ENCODE data around the gene OR51F1.
A peak's percentile ranks its signal among the peaks of the same experiment; 100 is the strongest.
"Not testable (repeated sequence)": the region's sequence is repeated elsewhere in the genome, so short reads cannot be mapped to it uniquely, and the experiment has no call there.

OR51F1 gene

GRCh38 chr11:4748438-4748837 lies 21.3 kb downstream of the OR51F1 start:
- Histone ChIP-seq H2BK12ac (ENCODE audit: low read length) (no peak overlapping the region), H3K9me3 (replicated peaks in 1 of 2; ENCODE audit: control insufficient read depth in 2 of 2, insufficient read depth in 1 of 2, low read depth in 1 of 2, low read length in 2 of 2) (no peaks in the 10 kb centered on the region), H2BK5ac (ENCODE audit: low read length) (no peak overlapping the region), H4K91ac (ENCODE audit: low read depth, low read length, poor library complexity) (no peak overlapping the region), H3K36me3 (replicated peaks in 1 of 2; ENCODE audit: control insufficient read depth in 2 of 2, insufficient read depth in 2 of 2, low read length in 2 of 2) (no peaks in the 10 kb centered on the region), H2AFZ (ENCODE audit: low read length) (no peak overlapping the region), H4K8ac (ENCODE audit: low read depth, low read length) (no peak overlapping the region), H3K18ac (ENCODE audit: low read length) (no peak overlapping the region), H3K23ac (ENCODE audit: low read depth, low read length, poor library complexity) (no peak overlapping the region), H2BK15ac (ENCODE audit: low read length) (no peak overlapping the region), H3K4ac (ENCODE audit: low read length) (no peak overlapping the region), H3K27me3 (ENCODE audit: control insufficient read depth in 3 of 3, insufficient read depth in 3 of 3, low read depth in 1 of 3, low read length in 3 of 3) (no peaks in the 10 kb centered on the region), H2AK5ac (ENCODE audit: low read depth, low read length) (no peak overlapping the region), H3K4me1 (ENCODE audit: control insufficient read depth in 2 of 2, insufficient read depth in 1 of 2, low read depth in 1 of 2, low read length in 2 of 2) (no peaks in the 10 kb centered on the region), H3K14ac (ENCODE audit: low read length) (no peak overlapping the region), H3K4me3 (ENCODE audit: low read length in 2 of 2) (no peak overlapping the region), H3K4me2 (ENCODE audit: insufficient read depth, low read length, poor library complexity, severe bottlenecking) (no peak overlapping the region), H3K9ac (ENCODE audit: low read depth, low read length, poor library complexity) (no peak overlapping the region), H3K27ac (replicated peaks; ENCODE audit: low read length) (no peak overlapping the region), H3K79me1 (ENCODE audit: low read depth, low read length) (no peaks in the 10 kb centered on the region), H2BK120ac (ENCODE audit: low read depth, low read length) (no peak overlapping the region)
- WGBS, 2 donors (ENCODE audit: extremely low coverage in 2 of 2, insufficient read length in 2 of 2, insufficient replicate concordance in 1 of 2) = no CpG with 5 or more reads among the region's 6 CpGs
- DNase-seq (ENCODE audit: low spot score) = no peak

- H2BK120ac ChIP-seq (ENCODE audit: low read depth, low read length) = no peak overlapping the region
- H2BK5ac ChIP-seq (ENCODE audit: low read length) = no peak overlapping the region
- H2AK5ac ChIP-seq (ENCODE audit: low read depth, low read length) = no peak overlapping the region
- no peak overlapping the region for H4K8ac ChIP-seq (ENCODE audit: low read depth, low read length)
- H3K79me1 ChIP-seq (ENCODE audit: low read depth, low read length) = no peaks in the 10 kb centered on the region
- no peak overlapping the region for H3K18ac ChIP-seq (ENCODE audit: low read length)
- H3K4me2 ChIP-seq (ENCODE audit: insufficient read depth, low read length, poor library complexity, severe bottlenecking) = no peak overlapping the region
- no peaks in the 10 kb centered on the region for H3K9me3 ChIP-seq (replicated peaks in 1 of 2; ENCODE audit: control insufficient read depth in 2 of 2, insufficient read depth in 1 of 2, low read depth in 1 of 2, low read length in 2 of 2)
- no peak for DNase-seq (ENCODE audit: low spot score)
- no peak overlapping the region for H3K14ac ChIP-seq (ENCODE audit: low read length)
- no peak overlapping the region for H3K4ac ChIP-seq (ENCODE audit: low read length)
- H2BK15ac ChIP-seq (ENCODE audit: low read length) = no peak overlapping the region
- no peak overlapping the region for H3K4me3 ChIP-seq (ENCODE audit: low read length in 2 of 2)
- no peaks in the 10 kb centered on the region for H3K36me3 ChIP-seq (replicated peaks in 1 of 2; ENCODE audit: control insufficient read depth in 2 of 2, insufficient read depth in 2 of 2, low read length in 2 of 2)
- H3K9ac ChIP-seq (ENCODE audit: low read depth, low read length, poor library complexity) = no peak overlapping the region
- no peak overlapping the region for H2AFZ ChIP-seq (ENCODE audit: low read length)
- no peak overlapping the region for H3K23ac ChIP-seq (ENCODE audit: low read depth, low read length, poor library complexity)
- no CpG with 5 or more reads among the region's 2 CpGs for WGBS, 2 donors (ENCODE audit: extremely low coverage in 2 of 2, insufficient read length in 2 of 2, insufficient replicate concordance in 1 of 2)
- H3K27me3 ChIP-seq (ENCODE audit: control insufficient read depth in 3 of 3, insufficient read depth in 3 of 3, low read depth in 1 of 3, low read length in 3 of 3) = no peaks in the 10 kb centered on the region
- no peak overlapping the region for H2BK12ac ChIP-seq (ENCODE audit: low read length)
- no peak overlapping the region for H4K91ac ChIP-seq (ENCODE audit: low read depth, low read length, poor library complexity)
- H3K27ac ChIP-seq (replicated peaks; ENCODE audit: low read length) = no peak overlapping the region
- H3K4me1 ChIP-seq (ENCODE audit: control insufficient read depth in 2 of 2, insufficient read depth in 1 of 2, low read depth in 1 of 2, low read length in 2 of 2) = no peaks in the 10 kb centered on the region
Measured at GRCh38 chr11:4740735-4741134, 29.0 kb downstream of the OR51F1 start.

GRCh38 chr11:4727171-4727570 lies 42.6 kb downstream of the OR51F1 start:
- no peak overlapping the region for H3K4me2 ChIP-seq (ENCODE audit: insufficient read depth, low read length, poor library complexity, severe bottlenecking)
- H2BK12ac ChIP-seq (ENCODE audit: low read length) = no peak overlapping the region
- H4K8ac ChIP-seq (ENCODE audit: low read depth, low read length) = no peak overlapping the region
- no peaks in the 10 kb centered on the region for H3K9me3 ChIP-seq (replicated peaks in 1 of 2; ENCODE audit: control insufficient read depth in 2 of 2, insufficient read depth in 1 of 2, low read depth in 1 of 2, low read length in 2 of 2)
- H2BK15ac ChIP-seq (ENCODE audit: low read length) = no peak overlapping the region
- H4K91ac ChIP-seq (ENCODE audit: low read depth, low read length, poor library complexity) = no peak overlapping the region
- H3K27me3 ChIP-seq (ENCODE audit: control insufficient read depth in 3 of 3, insufficient read depth in 3 of 3, low read depth in 1 of 3, low read length in 3 of 3) = no peaks in the 10 kb centered on the region
- H3K36me3 ChIP-seq (replicated peaks in 1 of 2; ENCODE audit: control insufficient read depth in 2 of 2, insufficient read depth in 2 of 2, low read length in 2 of 2) = no peaks in the 10 kb centered on the region
- no peak overlapping the region for H3K14ac ChIP-seq (ENCODE audit: low read length)
- H2AK5ac ChIP-seq (ENCODE audit: low read depth, low read length) = no peak overlapping the region
- H3K23ac ChIP-seq (ENCODE audit: low read depth, low read length, poor library complexity) = no peak overlapping the region
- no peak overlapping the region for H3K4ac ChIP-seq (ENCODE audit: low read length)
- H3K79me1 ChIP-seq (ENCODE audit: low read depth, low read length) = no peaks in the 10 kb centered on the region
- H3K4me1 ChIP-seq (ENCODE audit: control insufficient read depth in 2 of 2, insufficient read depth in 1 of 2, low read depth in 1 of 2, low read length in 2 of 2) = no peaks in the 10 kb centered on the region
- H3K27ac ChIP-seq (replicated peaks; ENCODE audit: low read length) = no peak overlapping the region
- no peak overlapping the region for H3K18ac ChIP-seq (ENCODE audit: low read length)
- DNase-seq (ENCODE audit: low spot score) = no peak
- no peak overlapping the region for H2BK5ac ChIP-seq (ENCODE audit: low read length)
- H3K9ac ChIP-seq (ENCODE audit: low read depth, low read length, poor library complexity) = no peak overlapping the region
- no CpG with 5 or more reads among the region's 2 CpGs for WGBS, 2 donors (ENCODE audit: extremely low coverage in 2 of 2, insufficient read length in 2 of 2, insufficient replicate concordance in 1 of 2)
- no peak overlapping the region for H2BK120ac ChIP-seq (ENCODE audit: low read depth, low read length)
- H2AFZ ChIP-seq (ENCODE audit: low read length) = no peak overlapping the region
- H3K4me3 ChIP-seq (ENCODE audit: low read length in 2 of 2) = no peak overlapping the region

GRCh38 chr11:4722616-4723534 lies 46.9 kb downstream of the OR51F1 start:
- not testable (repeated sequence) for H3K4me3 ChIP-seq (ENCODE audit: low read length in 2 of 2); DNase-seq (ENCODE audit: low spot score); H2BK15ac ChIP-seq (ENCODE audit: low read length); H2AFZ ChIP-seq (ENCODE audit: low read length); H3K18ac ChIP-seq (ENCODE audit: low read length); H2BK5ac ChIP-seq (ENCODE audit: low read length); H3K4me1 ChIP-seq (ENCODE audit: control insufficient read depth in 2 of 2, insufficient read depth in 1 of 2, low read depth in 1 of 2, low read length in 2 of 2); H3K9me3 ChIP-seq (replicated peaks in 1 of 2; ENCODE audit: control insufficient read depth in 2 of 2, insufficient read depth in 1 of 2, low read depth in 1 of 2, low read length in 2 of 2); H2BK120ac ChIP-seq (ENCODE audit: low read depth, low read length); H4K91ac ChIP-seq (ENCODE audit: low read depth, low read length, poor library complexity); H3K14ac ChIP-seq (ENCODE audit: low read length); H3K4ac ChIP-seq (ENCODE audit: low read length); H3K36me3 ChIP-seq (replicated peaks in 1 of 2; ENCODE audit: control insufficient read depth in 2 of 2, insufficient read depth in 2 of 2, low read length in 2 of 2); H3K4me2 ChIP-seq (ENCODE audit: insufficient read depth, low read length, poor library complexity, severe bottlenecking); H3K79me1 ChIP-seq (ENCODE audit: low read depth, low read length); H3K27ac ChIP-seq (replicated peaks; ENCODE audit: low read length); H3K27me3 ChIP-seq (ENCODE audit: control insufficient read depth in 3 of 3, insufficient read depth in 3 of 3, low read depth in 1 of 3, low read length in 3 of 3); H2BK12ac ChIP-seq (ENCODE audit: low read length); H4K8ac ChIP-seq (ENCODE audit: low read depth, low read length); H3K9ac ChIP-seq (ENCODE audit: low read depth, low read length, poor library complexity); H2AK5ac ChIP-seq (ENCODE audit: low read depth, low read length)
- peak overlapping the region; percentile 22 for H3K23ac ChIP-seq (ENCODE audit: low read depth, low read length, poor library complexity)
- no CpG with 5 or more reads among the region's 33 CpGs for WGBS, 2 donors (ENCODE audit: extremely low coverage in 2 of 2, insufficient read length in 2 of 2, insufficient replicate concordance in 1 of 2)
